Mesendoderm (in vitro differentiated cells): ENCODE data around the gene SPRED2.

ENCODE experiments used
- DNase-seq: peaks from one replicate; pipeline ENCODE4 v3.0.0; 2013
- H2AK5ac ChIP-seq: 2 replicates; pipeline ENCODE4 v1.6.1; 2013; ENCODE audit warnings: low read length, inconsistent platforms
- H2BK120ac ChIP-seq: 2 replicates; pipeline ENCODE4 v1.6.1; 2013; ENCODE audit warnings: low read depth, mild to moderate bottlenecking, low read length, moderate library complexity, mixed read lengths
- H2BK15ac ChIP-seq: replicated peaks from 2 replicates; pipeline ENCODE4 v1.6.1; 2013; ENCODE audit warnings: low read depth, mild to moderate bottlenecking, moderate library complexity
- H2BK5ac ChIP-seq: 2 replicates; pipeline ENCODE4 v1.6.1; 2013; ENCODE audit warnings: low read length, inconsistent platforms
- H3K18ac ChIP-seq: 2 replicates; pipeline ENCODE4 v1.6.1; 2013; ENCODE audit warnings: mild to moderate bottlenecking, low read length, mixed read lengths
- H3K23ac ChIP-seq: one replicate; pipeline ENCODE4 v1.6.1; 2013; ENCODE audit warnings: low read length
- H3K27ac ChIP-seq: 2 replicates; pipeline ENCODE4 v1.5.1; 2013; ENCODE audit warnings: low read depth, mild to moderate bottlenecking, inconsistent platforms, low read length, moderate library complexity
- H3K27me3 ChIP-seq: 2 replicates; pipeline ENCODE4 v1.6.1; 2013; ENCODE audit warnings: low read length, control low read depth, mild to moderate bottlenecking, inconsistent platforms; ENCODE audit not compliant: insufficient read depth, poor library complexity
- H3K36me3 ChIP-seq: 2 replicates; pipeline ENCODE4 v1.6.1; 2013; ENCODE audit warnings: low read length, inconsistent platforms; ENCODE audit not compliant: control insufficient read depth, insufficient read depth
- H3K4ac ChIP-seq: one replicate; pipeline ENCODE4 v1.6.1; 2013; ENCODE audit warnings: low read depth, mild to moderate bottlenecking, low read length, moderate library complexity
- H3K4me1 ChIP-seq: 2 replicates; pipeline ENCODE4 v1.6.1; 2013; ENCODE audit warnings: low read depth, low read length, inconsistent platforms; ENCODE audit not compliant: control insufficient read depth
- H3K4me2 ChIP-seq: 2 replicates; pipeline ENCODE4 v1.6.1; 2013; ENCODE audit warnings: low read length
- H3K4me3 ChIP-seq: 2 replicates; pipeline ENCODE4 v1.5.1; 2013; ENCODE audit warnings: mild to moderate bottlenecking, low read length
- H3K56ac ChIP-seq: one replicate; pipeline ENCODE4 v1.6.1; 2013; ENCODE audit warnings: low read length
- H3K79me1 ChIP-seq: 2 replicates; pipeline ENCODE4 v1.6.1; 2013; ENCODE audit warnings: low read length, inconsistent platforms
- H3K79me2 ChIP-seq: 2 replicates; pipeline ENCODE4 v1.6.1; 2013; ENCODE audit warnings: mild to moderate bottlenecking, low read length; ENCODE audit not compliant: control insufficient read depth, insufficient read depth
- H3K9ac ChIP-seq: 2 replicates; pipeline ENCODE4 v1.6.1; 2013; ENCODE audit warnings: low read length, inconsistent platforms
- H4K5ac ChIP-seq: one replicate; pipeline ENCODE4 v1.6.1; 2013; ENCODE audit warnings: low read length
- H4K8ac ChIP-seq: one replicate; pipeline ENCODE4 v1.6.1; 2013; ENCODE audit warnings: low read depth, mild to moderate bottlenecking, control low read depth, low read length, moderate library complexity
- WGBS: extraction: QIAGEN DNeasy Blood & Tissue Kit; methylation state at CpG from one replicate; pipeline ENCODE4 v1.1.7; 2013; ENCODE audit warnings: low lambda C conversion rate, missing lambda C conversion rate; ENCODE audit not compliant: insufficient coverage; ENCODE audit errors: extremely low coverage; 5-methylcytosine and 5-hydroxymethylcytosine counted together

The SPRED2 gene

GRCh38 chr2:65397122-65397521 is 35.3 kb downstream of the SPRED2 start:
- Histone ChIP-seq H3K18ac (no peak overlapping the region), H3K4me3 (no peak overlapping the region), H3K23ac (no peak overlapping the region), H3K4ac (no peak overlapping the region), H4K8ac (no peak overlapping the region), H2BK15ac (no peak overlapping the region), H3K36me3 (no peaks in the 10 kb centered on the region), H4K5ac (no peak overlapping the region), H3K4me1 (no peaks in the 10 kb centered on the region), H3K56ac (no peak overlapping the region), H3K27me3 (no peaks in the 10 kb centered on the region), H3K4me2 (no peak overlapping the region), H3K27ac (no peak overlapping the region), H3K9ac (no peak overlapping the region), H2BK120ac (no peak overlapping the region), H2AK5ac (no peak overlapping the region), H3K79me1 (peaks cover 15% of the 10 kb centered on the region), H2BK5ac (no peak overlapping the region), H3K79me2 (peaks cover 4% of the 10 kb centered on the region)
- whole genome bisulfite sequencing: no CpG with 5 or more reads among the region's 2 CpGs
- no peak for DNase-seq

GRCh38 chr2:65396348-65397026 is 35.9 kb downstream of the SPRED2 start:
- Histone ChIP-seq H3K27me3 (no peaks in the 10 kb centered on the region), H3K4me2 (no peak overlapping the region), H4K8ac (no peak overlapping the region), H3K18ac (no peak overlapping the region), H3K23ac (no peak overlapping the region), H2BK15ac (no peak overlapping the region), H3K4me1 (no peaks in the 10 kb centered on the region), H3K79me2 (peaks cover 4% of the 10 kb centered on the region), H2AK5ac (no peak overlapping the region), H3K56ac (no peak overlapping the region), H3K4me3 (no peak overlapping the region), H3K9ac (no peak overlapping the region), H3K27ac (no peak overlapping the region), H2BK120ac (no peak overlapping the region), H3K36me3 (no peaks in the 10 kb centered on the region), H3K4ac (no peak overlapping the region), H3K79me1 (peaks cover 15% of the 10 kb centered on the region), H2BK5ac (no peak overlapping the region), H4K5ac (no peak overlapping the region)
- no peak for DNase-seq
- WGBS: no CpG with 5 or more reads among the region's 7 CpGs

- Histone ChIP-seq H3K4me2 (no peak overlapping the region), H3K4me3 (no peak overlapping the region), H3K27me3 (no peaks in the 10 kb centered on the region), H3K27ac (no peak overlapping the region), H3K4ac (no peak overlapping the region), H3K56ac (no peak overlapping the region), H3K23ac (no peak overlapping the region), H2BK120ac (no peak overlapping the region), H3K18ac (no peak overlapping the region), H2BK5ac (no peak overlapping the region), H2AK5ac (no peak overlapping the region), H2BK15ac (no peak overlapping the region), H4K5ac (no peak overlapping the region), H4K8ac (no peak overlapping the region), H3K9ac (no peak overlapping the region), H3K79me1 (peaks cover 16% of the 10 kb centered on the region), H3K79me2 (peaks cover 4% of the 10 kb centered on the region), H3K4me1 (no peaks in the 10 kb centered on the region), H3K36me3 (no peaks in the 10 kb centered on the region)
- no CpG with 5 or more reads among the region's 5 CpGs for WGBS
- DNase-seq: no peak
Observed at GRCh38 chr2:65395621-65396347, 36.6 kb downstream of the SPRED2 start.

- H4K8ac ChIP-seq: no peak overlapping the region
- no peak for DNase-seq
- H2BK15ac ChIP-seq: no peak overlapping the region
- H3K27ac ChIP-seq: no peak overlapping the region
- no peak overlapping the region for H3K9ac ChIP-seq
- H3K23ac ChIP-seq: no peak overlapping the region
- peaks cover 1% of the 10 kb centered on the region for H3K4me1 ChIP-seq
- H4K5ac ChIP-seq: no peak overlapping the region
- no peak overlapping the region for H3K18ac ChIP-seq
- no CpG with 5 or more reads among the region's 3 CpGs for WGBS
- no peak overlapping the region for H3K4me2 ChIP-seq
- no peak overlapping the region for H3K56ac ChIP-seq
- no peak overlapping the region for H3K4me3 ChIP-seq
- no peak overlapping the region for H2BK5ac ChIP-seq
- no peaks in the 10 kb centered on the region for H3K27me3 ChIP-seq
- H3K79me2 ChIP-seq: peaks cover 4% of the 10 kb centered on the region
- H3K79me1 ChIP-seq: peaks cover 17% of the 10 kb centered on the region
- no peaks in the 10 kb centered on the region for H3K36me3 ChIP-seq
- no peak overlapping the region for H2BK120ac ChIP-seq
- no peak overlapping the region for H2AK5ac ChIP-seq
- H3K4ac ChIP-seq: no peak overlapping the region
Observed at GRCh38 chr2:65393743-65394422, 38.5 kb downstream of the SPRED2 start.

GRCh38 chr2:65393046-65393445 is 39.4 kb downstream of the SPRED2 start:
- no peak overlapping the region for H3K56ac ChIP-seq
- H2BK15ac ChIP-seq: no peak overlapping the region
- H3K4me1 ChIP-seq: peaks cover 6% of the 10 kb centered on the region
- H3K9ac ChIP-seq: no peak overlapping the region
- H3K79me2 ChIP-seq: peaks cover 4% of the 10 kb centered on the region
- no peak overlapping the region for H4K5ac ChIP-seq
- DNase-seq: no peak
- H3K4ac ChIP-seq: no peak overlapping the region
- H2BK120ac ChIP-seq: no peak overlapping the region
- no peak overlapping the region for H2AK5ac ChIP-seq
- H3K23ac ChIP-seq: no peak overlapping the region
- no CpG with 5 or more reads among the region's 3 CpGs for WGBS
- no peak overlapping the region for H3K4me2 ChIP-seq
- H3K79me1 ChIP-seq: peaks cover 19% of the 10 kb centered on the region
- no peaks in the 10 kb centered on the region for H3K27me3 ChIP-seq
- no peak overlapping the region for H3K18ac ChIP-seq
- H3K36me3 ChIP-seq: no peaks in the 10 kb centered on the region
- H3K27ac ChIP-seq: no peak overlapping the region
- no peak overlapping the region for H3K4me3 ChIP-seq
- H4K8ac ChIP-seq: no peak overlapping the region
- no peak overlapping the region for H2BK5ac ChIP-seq
